HG02981 (cell line): Measurements from ENCODE around the gene DDX11.
"Not testable (repeated sequence)": the region's sequence is repeated elsewhere in the genome, so short reads cannot be mapped to it uniquely, and the experiment has no call there.

ENCODE experiments used
- ATAC-seq: cut with Tn5 transposase; IDR thresholded peaks from one replicate; pipeline ENCODE4 v1.9.1; 2021; ENCODE audit warnings: mild to moderate bottlenecking, moderate library complexity; ENCODE audit not compliant: unreplicated experiment

The DDX11 gene

DNA sequence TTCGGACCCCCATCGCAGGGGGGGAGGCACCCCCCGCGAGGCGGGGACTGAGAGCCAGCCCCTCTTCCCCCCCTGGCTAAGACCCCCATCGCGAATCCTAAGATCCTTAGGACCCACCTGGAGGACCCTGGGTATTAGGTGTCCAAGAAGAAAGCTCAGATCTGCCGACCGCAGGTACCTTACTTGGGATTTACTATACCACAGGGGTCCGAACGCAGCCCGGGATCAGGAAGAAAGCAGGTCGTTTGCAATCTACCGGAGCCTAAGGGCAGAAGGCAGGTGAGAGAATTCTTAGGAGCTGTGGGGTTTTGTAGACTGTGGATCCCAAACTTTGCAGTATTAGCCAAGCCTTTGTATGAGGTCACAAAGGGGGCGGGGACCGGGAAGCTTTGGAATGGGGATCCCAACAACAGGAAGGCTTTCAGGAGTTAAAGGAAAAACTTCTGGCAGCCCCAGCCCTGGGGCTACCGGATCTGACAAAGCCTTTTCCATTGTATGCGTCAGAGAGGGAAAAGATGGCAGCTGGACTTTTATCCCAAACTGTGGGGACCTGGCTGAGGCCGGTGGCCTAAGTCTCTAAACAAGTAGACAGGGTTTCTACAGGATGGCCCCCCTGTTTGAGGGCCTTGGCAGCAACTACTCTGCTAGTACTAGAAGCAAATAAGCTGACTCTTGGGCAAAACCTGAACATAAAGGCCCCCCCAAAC, 47.5 kb downstream of the DDX11 start:
- ATAC-seq, result not testable (repeated sequence)

DNA sequence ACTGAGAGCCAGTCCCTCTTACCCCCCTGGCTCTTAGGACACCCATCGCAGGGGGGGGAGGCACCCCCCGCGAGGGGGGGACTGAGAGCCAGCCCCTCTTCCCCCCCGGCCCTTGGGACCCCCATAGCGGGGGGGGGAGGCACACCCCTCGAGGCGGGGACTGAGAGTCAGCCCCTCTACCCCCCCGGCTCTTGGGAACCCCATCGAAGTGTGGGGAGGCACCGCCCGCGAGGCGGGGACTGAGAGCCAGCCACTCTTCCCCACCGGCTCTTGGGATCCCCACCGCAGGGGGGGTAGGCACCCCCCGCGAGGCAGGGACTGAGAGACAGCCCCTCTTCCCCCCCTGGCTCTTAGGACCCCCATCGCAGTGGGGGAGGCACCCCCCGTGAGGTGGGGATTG, 48.8 kb downstream of the DDX11 start:
- no peak for ATAC-seq

DNA sequence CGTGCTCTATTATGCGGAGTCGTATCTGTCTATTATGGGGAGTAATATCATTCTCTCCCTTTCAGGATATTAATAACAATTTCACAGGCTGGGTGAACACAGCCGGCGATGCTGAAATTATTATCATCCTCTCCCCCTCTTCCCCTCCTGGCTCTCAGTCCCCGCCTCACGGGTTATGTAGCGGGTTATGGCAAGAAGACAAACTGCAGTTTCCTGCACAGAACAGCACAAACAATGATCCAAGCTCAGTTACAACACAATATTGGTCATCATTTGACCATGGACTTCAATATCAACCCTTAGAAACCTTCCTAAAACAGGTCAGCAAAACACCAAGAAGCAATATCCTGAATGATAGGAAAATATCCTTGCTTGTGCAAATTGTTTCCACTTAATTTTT, 50.5 kb downstream of the DDX11 start:
- not testable (repeated sequence) for ATAC-seq

DNA sequence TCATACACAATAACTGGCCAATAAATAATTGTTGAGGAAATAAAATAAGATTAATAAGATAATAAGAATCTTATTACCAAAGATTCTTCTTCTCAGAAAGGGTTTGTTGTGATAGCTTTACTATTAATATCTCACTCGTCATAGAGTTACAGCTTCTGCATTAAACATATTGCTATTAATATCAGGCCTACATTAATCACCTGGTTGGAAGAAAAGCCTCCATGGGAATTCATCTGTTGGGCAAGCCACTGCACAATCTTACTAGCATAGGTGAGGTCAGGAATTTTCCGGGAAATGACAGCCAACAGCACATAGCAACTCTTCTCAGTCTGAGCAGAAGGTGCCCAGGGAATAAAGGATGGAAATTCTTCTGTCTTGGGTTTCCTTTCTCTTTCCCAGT, 51.5 kb downstream of the DDX11 start:
- not testable (repeated sequence) for ATAC-seq

DNA sequence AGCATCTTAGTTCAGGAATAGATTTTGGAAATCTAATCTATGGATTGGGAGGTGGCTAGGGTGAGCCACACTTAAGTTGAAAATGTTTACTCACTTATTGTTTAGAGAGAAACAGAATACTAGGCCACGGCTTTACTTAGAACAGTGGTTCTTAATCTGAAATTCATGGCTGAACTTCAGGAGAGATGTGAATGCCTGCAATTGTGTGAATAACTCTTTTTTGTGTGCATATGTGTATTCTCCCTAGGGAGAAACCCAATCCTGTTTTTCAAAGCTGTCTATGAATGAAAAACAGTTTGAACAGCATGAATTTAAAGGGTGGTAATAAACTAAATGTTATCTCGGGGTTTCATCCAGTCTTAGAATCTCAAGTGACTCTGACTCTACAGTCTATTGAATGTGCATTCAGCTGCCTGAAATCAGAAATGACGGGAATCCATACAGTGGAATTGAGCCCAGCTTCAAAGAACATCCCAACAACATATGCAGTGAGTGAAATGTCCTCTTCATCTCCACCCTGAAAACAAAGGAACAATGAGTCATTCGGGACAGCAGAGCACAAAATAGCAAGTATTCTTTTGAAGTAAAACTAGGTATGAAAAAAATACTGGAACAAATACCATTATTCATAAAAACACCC, 53.7 kb downstream of the DDX11 start:
- ATAC-seq, result not testable (repeated sequence)

DNA sequence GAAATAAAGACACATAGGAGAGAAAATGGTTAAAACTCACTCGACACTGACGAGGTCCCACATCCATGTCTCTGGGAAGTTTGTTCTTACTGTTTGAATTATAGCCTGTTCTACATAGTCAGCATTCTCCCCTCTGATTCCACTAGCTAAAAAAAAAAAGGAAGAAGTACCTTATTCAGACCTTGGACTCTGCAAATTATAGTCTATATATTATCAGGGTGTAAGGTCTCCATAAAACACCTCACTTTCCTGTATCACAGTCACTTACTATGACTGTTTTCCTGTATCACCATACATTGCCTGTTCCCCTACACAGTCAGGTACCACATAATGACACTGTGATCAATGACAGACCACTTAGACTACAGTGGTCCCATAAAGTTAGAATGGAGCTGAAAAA, 62.9 kb downstream of the DDX11 start:
- ATAC-seq, result not testable (repeated sequence)

DNA sequence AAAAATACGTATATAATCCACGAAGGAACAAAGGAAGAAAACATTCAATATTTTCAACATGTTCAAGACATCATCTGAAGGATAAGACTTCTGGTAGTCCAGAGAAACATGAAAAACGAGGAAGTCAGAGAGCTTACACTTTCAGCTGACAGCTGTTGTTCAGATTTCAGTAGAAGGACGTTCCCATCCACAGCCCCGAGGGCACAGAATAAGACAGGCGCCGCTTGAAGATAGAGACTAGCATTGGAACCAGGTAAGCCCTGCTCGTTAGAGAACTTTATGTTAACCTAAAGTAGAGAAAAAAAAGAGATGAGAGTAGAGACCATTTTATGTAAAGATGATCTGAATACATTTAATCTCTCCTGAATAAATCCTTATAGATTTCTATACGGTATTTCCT, 71.1 kb downstream of the DDX11 start:
- not testable (repeated sequence) for ATAC-seq

DNA sequence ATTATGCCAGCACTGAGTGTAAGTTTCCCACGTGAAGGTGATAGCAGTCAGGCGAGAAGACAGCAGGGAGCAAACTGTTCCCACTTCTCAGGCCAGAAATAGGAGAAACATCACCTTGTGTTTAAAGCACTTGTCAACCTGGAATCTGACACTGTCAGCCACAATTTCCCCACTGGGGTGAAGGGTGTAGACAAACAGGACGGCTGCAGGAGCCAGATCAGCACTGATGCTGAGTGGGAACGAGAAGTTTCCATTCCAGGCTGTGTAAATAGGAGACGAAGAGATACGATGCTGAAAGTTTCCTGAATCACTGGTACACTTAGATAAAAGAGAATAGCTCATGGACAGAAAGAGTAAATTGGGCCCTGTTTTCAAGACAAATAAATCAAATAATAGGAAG, 71.6 kb downstream of the DDX11 start:
- ATAC-seq, result not testable (repeated sequence)

DNA sequence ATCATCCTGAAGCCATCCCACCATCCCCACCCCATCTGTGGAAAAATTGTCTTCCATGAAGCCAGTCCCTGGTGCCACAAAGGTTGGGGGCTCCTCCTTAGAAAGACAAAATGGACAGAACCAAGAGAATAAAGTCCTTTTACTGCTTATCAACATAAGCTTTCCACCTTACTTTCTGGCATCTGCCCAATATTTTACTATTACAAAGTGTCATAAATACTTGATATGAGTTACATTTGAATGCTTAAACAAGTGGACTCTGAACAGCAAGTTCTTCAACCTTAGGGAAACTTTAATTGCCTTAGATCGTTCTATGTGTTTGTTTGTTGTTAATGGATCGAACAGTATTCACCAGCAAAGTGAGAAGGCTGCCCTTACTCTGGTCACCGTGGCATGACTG, 73.8 kb downstream of the DDX11 start:
- ATAC-seq, result not testable (repeated sequence)

DNA sequence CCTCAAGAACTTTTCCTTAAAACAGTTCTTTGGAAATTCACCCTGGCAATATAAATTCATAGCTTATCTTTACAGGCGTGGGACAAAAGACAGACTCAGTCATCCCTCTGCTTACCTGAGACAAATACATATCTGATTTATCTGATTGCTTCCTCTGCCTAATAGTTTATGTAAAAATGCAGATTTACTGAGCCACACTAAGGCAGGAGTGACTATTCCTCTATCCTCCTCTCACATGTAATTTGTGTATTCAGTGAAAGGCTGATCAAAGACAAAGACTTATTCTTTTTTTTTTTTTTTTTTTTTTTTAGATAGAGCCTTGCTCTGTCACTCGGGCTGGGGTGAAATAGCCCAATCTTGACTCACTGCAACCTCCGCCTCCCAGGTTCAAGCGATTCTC, 77.1 kb downstream of the DDX11 start:
- not testable (repeated sequence) for ATAC-seq
